Mesendoderm (in vitro differentiated cells): Measurements from ENCODE around the gene GNRHR. TPM values are rescaled to one million over a fixed set of nuclear protein-coding genes. Genes with fewer than 3 reads are reported as not detected.

Experiments used
- DNase-seq: peaks from one replicate; pipeline ENCODE4 v3.0.0; 2013
- H2AK5ac ChIP-seq: 2 replicates; pipeline ENCODE4 v1.6.1; 2013; ENCODE audit warnings: low read length, inconsistent platforms
- H2BK120ac ChIP-seq: 2 replicates; pipeline ENCODE4 v1.6.1; 2013; ENCODE audit warnings: low read depth, mild to moderate bottlenecking, low read length, moderate library complexity, mixed read lengths
- H2BK15ac ChIP-seq: replicated peaks from 2 replicates; pipeline ENCODE4 v1.6.1; 2013; ENCODE audit warnings: low read depth, mild to moderate bottlenecking, moderate library complexity
- H2BK5ac ChIP-seq: 2 replicates; pipeline ENCODE4 v1.6.1; 2013; ENCODE audit warnings: low read length, inconsistent platforms
- H3K18ac ChIP-seq: 2 replicates; pipeline ENCODE4 v1.6.1; 2013; ENCODE audit warnings: mild to moderate bottlenecking, low read length, mixed read lengths
- H3K23ac ChIP-seq: one replicate; pipeline ENCODE4 v1.6.1; 2013; ENCODE audit warnings: low read length
- H3K27ac ChIP-seq: 2 replicates; pipeline ENCODE4 v1.5.1; 2013; ENCODE audit warnings: low read depth, mild to moderate bottlenecking, inconsistent platforms, low read length, moderate library complexity
- H3K27me3 ChIP-seq: 2 replicates; pipeline ENCODE4 v1.6.1; 2013; ENCODE audit warnings: low read length, control low read depth, mild to moderate bottlenecking, inconsistent platforms; ENCODE audit not compliant: insufficient read depth, poor library complexity
- H3K36me3 ChIP-seq: 2 replicates; pipeline ENCODE4 v1.6.1; 2013; ENCODE audit warnings: low read length, inconsistent platforms; ENCODE audit not compliant: control insufficient read depth, insufficient read depth
- H3K4ac ChIP-seq: one replicate; pipeline ENCODE4 v1.6.1; 2013; ENCODE audit warnings: low read depth, mild to moderate bottlenecking, low read length, moderate library complexity
- H3K4me1 ChIP-seq: 2 replicates; pipeline ENCODE4 v1.6.1; 2013; ENCODE audit warnings: low read depth, low read length, inconsistent platforms; ENCODE audit not compliant: control insufficient read depth
- H3K4me2 ChIP-seq: 2 replicates; pipeline ENCODE4 v1.6.1; 2013; ENCODE audit warnings: low read length
- H3K4me3 ChIP-seq: 2 replicates; pipeline ENCODE4 v1.5.1; 2013; ENCODE audit warnings: mild to moderate bottlenecking, low read length
- H3K56ac ChIP-seq: one replicate; pipeline ENCODE4 v1.6.1; 2013; ENCODE audit warnings: low read length
- H3K79me1 ChIP-seq: 2 replicates; pipeline ENCODE4 v1.6.1; 2013; ENCODE audit warnings: low read length, inconsistent platforms
- H3K79me2 ChIP-seq: 2 replicates; pipeline ENCODE4 v1.6.1; 2013; ENCODE audit warnings: mild to moderate bottlenecking, low read length; ENCODE audit not compliant: control insufficient read depth, insufficient read depth
- H3K9ac ChIP-seq: 2 replicates; pipeline ENCODE4 v1.6.1; 2013; ENCODE audit warnings: low read length, inconsistent platforms
- H4K5ac ChIP-seq: one replicate; pipeline ENCODE4 v1.6.1; 2013; ENCODE audit warnings: low read length
- H4K8ac ChIP-seq: one replicate; pipeline ENCODE4 v1.6.1; 2013; ENCODE audit warnings: low read depth, mild to moderate bottlenecking, control low read depth, low read length, moderate library complexity
- small RNA-seq: library from polyadenylated mRNA; stranded (forward); fragments of <200 nt; extraction: miRNeasy Mini kit (QIAGEN cat#:217004); gene quantifications from one replicate; pipeline ENCODE3, GENCODE V24; 2013; ENCODE audit not compliant: insufficient read depth

The GNRHR gene

GRCh38 chr4:67691328-67691727, 62.9 kb downstream of the GNRHR start:
- H3K79me2 ChIP-seq, result peaks cover 4% of the 10 kb centered on the region
- no peak for DNase-seq
- H3K4me3 ChIP-seq, result no peak overlapping the region
- H3K18ac ChIP-seq, result no peak overlapping the region
- H3K4ac ChIP-seq, result no peak overlapping the region
- no peak overlapping the region for H2BK5ac ChIP-seq
- H3K23ac ChIP-seq, result no peak overlapping the region
- no peak overlapping the region for H4K8ac ChIP-seq
- H2AK5ac ChIP-seq, result no peak overlapping the region
- no peak overlapping the region for H2BK15ac ChIP-seq
- no peaks in the 10 kb centered on the region for H3K36me3 ChIP-seq
- peaks cover 2% of the 10 kb centered on the region for H3K79me1 ChIP-seq
- no peaks in the 10 kb centered on the region for H3K27me3 ChIP-seq
- no peak overlapping the region for H3K56ac ChIP-seq
- no peak overlapping the region for H4K5ac ChIP-seq
- no peak overlapping the region for H3K9ac ChIP-seq
- no peak overlapping the region for H3K27ac ChIP-seq
- no peak overlapping the region for H2BK120ac ChIP-seq
- H3K4me1 ChIP-seq, result no peaks in the 10 kb centered on the region
- H3K4me2 ChIP-seq, result no peak overlapping the region

Small RNAs within 50 kb of the gene (small RNA-seq; reads per million reads assigned to genes)
- not detected for gene RF00091
